ENCODE results near the gene INF2. TPM values are rescaled to one million over a fixed set of nuclear protein-coding genes. Genes with fewer than 3 reads are reported as not detected.

Gene INF2
- total RNA-seq, 2 donors from 2014 or later, result 162 to 264 TPM

GRCh38 chr14:104691546-104692260, 2.3 kb downstream of the INF2 start:
- Histone ChIP-seq H3K9me3 (no peaks in the 10 kb centered on the region), H3K27ac (no peak overlapping the region), H3K9ac (ENCODE audit: low read depth in 2 of 2, low read length in 2 of 2) (peak overlapping the region; percentile 52 to 95), H3K4me1 (peaks cover 27% of the 10 kb centered on the region), H3K27me3 (no peaks in the 10 kb centered on the region), H3K4me3 (no peak overlapping the region), H3K36me3 (no peaks in the 10 kb centered on the region)
- no peak for DNase-seq
- TF ChIP-seq CTCF (IDR thresholded peaks at IDR 0.05), result no peak
- intact Hi-C loops (cut with DNase I), result no loop called here

GRCh38 chr14:104692261-104692938, 3.0 kb downstream of the INF2 start:
- TF ChIP-seq CTCF (IDR thresholded peaks at IDR 0.05), result no peak
- Histone ChIP-seq H3K27me3 (no peaks in the 10 kb centered on the region), H3K4me3 (no peak overlapping the region), H3K27ac (no peak overlapping the region), H3K4me1 (peaks cover 27% of the 10 kb centered on the region), H3K9ac (ENCODE audit: low read depth in 2 of 2, low read length in 2 of 2) (peak overlapping the region in 1 of 2 donors; percentile 39), H3K36me3 (no peaks in the 10 kb centered on the region), H3K9me3 (no peaks in the 10 kb centered on the region)
- intact Hi-C loops (cut with DNase I), result no loop called here
- no peak for DNase-seq

DNA sequence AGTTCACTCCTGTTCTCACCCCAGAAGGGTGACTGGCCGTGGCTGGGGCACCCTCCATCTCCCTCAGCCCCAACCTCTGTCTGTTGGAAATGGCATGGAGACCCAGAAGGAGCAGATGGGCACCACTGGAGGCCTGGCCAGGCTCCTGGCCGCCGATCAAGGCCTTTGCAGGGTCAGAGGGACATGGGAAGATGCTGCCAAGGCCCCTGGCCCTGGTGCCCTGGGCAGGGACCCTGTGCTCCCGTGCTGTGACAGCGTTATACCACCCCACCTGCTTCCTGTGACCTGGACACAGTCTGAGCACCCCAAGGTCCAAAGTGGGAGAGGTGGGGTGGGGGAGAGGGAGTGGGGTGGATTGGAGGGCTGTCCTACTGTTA, 3.5 kb downstream of the INF2 start:
- no peak for DNase-seq
- H3K4me1 ChIP-seq, result peaks cover 23% of the 10 kb centered on the region
- no peak overlapping the region for H3K27ac ChIP-seq
- H3K9me3 ChIP-seq, result no peaks in the 10 kb centered on the region
- intact Hi-C loops (cut with DNase I), result no loop called here
- TF ChIP-seq CTCF (IDR thresholded peaks at IDR 0.05), result no peak
- no peaks in the 10 kb centered on the region for H3K36me3 ChIP-seq
- H3K27me3 ChIP-seq, result no peaks in the 10 kb centered on the region
- H3K9ac ChIP-seq (ENCODE audit: low read depth in 2 of 2, low read length in 2 of 2), result peak overlapping the region in 1 of 2 donors; percentile 38
- no peak overlapping the region for H3K4me3 ChIP-seq

GRCh38 chr14:104693482-104694431, 4.3 kb downstream of the INF2 start:
- no peak for DNase-seq
- Histone ChIP-seq H3K9ac (ENCODE audit: low read depth in 2 of 2, low read length in 2 of 2) (peak overlapping the region; percentile 9 to 26), H3K4me3 (no peak overlapping the region)

More at GRCh38 chr14:104693482-104694431, 4.3 kb downstream of the INF2 start:
- intact Hi-C loops (cut with DNase I), result no loop called here
- Histone ChIP-seq H3K4me1 (peaks cover 18% of the 10 kb centered on the region), H3K36me3 (no peaks in the 10 kb centered on the region), H3K27me3 (no peaks in the 10 kb centered on the region), H3K27ac (no peak overlapping the region), H3K9me3 (no peaks in the 10 kb centered on the region)
- TF ChIP-seq CTCF (IDR thresholded peaks at IDR 0.05), result no peak
